Measurements from ENCODE around the gene PANK4.

PANK4 gene

DNA sequence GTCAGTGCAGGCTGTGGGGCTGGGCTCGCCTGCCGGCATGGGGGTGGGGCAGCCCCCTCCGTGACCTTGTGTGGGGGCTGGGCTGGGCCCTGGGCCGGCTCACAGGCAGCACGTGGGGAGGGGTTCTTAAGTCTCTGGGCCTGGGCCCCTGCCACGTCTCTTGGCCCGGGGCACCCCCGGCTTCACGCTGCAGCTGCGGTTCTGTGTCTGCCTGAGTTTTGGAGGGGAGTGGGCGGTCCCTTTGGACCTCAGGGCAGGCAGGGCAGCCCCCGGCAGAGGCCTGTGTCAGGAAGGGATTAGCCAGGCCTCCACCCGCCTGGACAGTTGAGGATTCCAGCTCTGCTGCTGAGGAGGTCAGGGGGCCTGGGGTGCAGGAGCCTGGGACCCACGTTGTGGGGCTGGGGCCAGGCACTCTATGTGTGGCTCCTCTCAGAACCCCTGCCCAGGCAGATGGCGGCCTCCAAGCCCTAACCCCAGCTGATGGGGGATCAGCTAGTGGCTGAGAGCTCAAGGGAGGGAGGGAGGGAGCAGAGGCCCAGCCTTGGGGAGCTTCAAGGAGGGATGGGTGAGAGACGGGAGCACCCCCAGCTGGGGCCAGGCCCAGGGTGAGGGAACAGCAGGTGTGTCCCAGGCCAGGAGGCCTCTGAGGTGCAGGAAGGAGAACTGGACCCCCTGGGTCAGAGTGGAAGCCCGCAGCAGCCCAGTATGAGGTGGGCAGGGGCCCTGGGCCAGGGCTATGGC lies 52.1 kb downstream of the PANK4 start:
- TF ChIP-seq ZFX (IDR thresholded peaks at IDR 0.05): no peak
- TF ChIP-seq, protein P1, sequence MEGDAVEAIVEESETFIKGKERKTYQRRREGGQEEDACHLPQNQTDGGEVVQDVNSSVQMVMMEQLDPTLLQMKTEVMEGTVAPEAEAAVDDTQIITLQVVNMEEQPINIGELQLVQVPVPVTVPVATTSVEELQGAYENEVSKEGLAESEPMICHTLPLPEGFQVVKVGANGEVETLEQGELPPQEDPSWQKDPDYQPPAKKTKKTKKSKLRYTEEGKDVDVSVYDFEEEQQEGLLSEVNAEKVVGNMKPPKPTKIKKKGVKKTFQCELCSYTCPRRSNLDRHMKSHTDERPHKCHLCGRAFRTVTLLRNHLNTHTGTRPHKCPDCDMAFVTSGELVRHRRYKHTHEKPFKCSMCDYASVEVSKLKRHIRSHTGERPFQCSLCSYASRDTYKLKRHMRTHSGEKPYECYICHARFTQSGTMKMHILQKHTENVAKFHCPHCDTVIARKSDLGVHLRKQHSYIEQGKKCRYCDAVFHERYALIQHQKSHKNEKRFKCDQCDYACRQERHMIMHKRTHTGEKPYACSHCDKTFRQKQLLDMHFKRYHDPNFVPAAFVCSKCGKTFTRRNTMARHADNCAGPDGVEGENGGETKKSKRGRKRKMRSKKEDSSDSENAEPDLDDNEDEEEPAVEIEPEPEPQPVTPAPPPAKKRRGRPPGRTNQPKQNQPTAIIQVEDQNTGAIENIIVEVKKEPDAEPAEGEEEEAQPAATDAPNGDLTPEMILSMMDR (conservative IDR thresholded peaks at IDR 0.05): no peak
- H3K27ac ChIP-seq: peak overlapping the region; percentile 35; the same call in 1 of the 2 replicates

DNA sequence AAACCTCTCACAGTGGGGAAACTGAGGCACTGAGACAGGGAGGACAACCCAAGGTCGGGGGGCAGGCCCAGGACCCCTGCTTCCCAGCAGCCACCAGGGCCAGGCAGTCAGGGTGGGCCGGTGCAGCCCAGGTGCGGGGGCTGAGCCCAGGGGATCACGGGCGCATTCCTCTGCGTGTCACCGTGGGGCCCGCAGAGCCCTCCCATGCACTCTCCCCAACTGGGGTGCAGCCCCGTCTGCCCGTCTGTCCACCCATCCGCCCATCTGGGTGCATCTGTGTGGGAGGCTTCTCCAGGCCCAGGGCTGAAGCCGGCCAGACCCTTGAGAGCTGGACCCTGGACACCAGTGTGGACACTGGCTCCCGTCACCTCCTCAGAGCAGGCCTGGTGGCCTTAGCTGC lies 53.2 kb downstream of the PANK4 start:
- no peak overlapping the region for H3K27ac ChIP-seq
- no peak for TF ChIP-seq ZFX (IDR thresholded peaks at IDR 0.05)
- TF ChIP-seq, protein P1 (conservative IDR thresholded peaks at IDR 0.05): no peak

DNA sequence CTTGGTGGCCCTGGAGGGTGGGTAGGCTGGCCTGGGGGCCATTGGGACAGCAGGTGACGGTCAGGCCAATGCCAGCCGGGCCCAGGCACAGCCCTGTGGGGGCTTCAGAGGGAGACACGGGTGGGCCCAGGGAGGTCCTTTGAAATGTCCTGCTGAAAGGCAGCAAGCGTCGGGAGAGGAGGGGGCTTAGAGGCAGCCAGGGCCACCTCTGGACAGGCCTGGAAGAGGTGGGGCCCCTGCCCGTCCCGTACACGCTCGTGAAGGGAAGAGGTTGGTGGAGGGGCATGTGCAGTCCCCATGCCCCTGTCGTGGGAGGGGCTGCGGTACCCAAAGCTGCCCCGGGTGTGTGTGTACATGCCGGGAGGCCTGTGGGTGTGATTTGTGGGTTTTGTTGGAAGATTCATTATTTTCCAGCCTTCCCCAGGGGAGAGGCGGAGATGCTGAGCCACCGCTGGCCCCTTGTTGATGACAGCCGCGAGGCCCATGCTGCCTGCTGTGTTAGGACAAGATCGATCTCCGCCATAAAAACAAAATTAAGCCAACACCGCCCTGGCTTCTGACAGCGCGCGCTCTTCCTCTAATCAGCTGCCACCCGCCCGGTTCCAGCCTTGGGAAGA lies 53.7 kb downstream of the PANK4 start:
- no peak overlapping the region for H3K27ac ChIP-seq

DNA sequence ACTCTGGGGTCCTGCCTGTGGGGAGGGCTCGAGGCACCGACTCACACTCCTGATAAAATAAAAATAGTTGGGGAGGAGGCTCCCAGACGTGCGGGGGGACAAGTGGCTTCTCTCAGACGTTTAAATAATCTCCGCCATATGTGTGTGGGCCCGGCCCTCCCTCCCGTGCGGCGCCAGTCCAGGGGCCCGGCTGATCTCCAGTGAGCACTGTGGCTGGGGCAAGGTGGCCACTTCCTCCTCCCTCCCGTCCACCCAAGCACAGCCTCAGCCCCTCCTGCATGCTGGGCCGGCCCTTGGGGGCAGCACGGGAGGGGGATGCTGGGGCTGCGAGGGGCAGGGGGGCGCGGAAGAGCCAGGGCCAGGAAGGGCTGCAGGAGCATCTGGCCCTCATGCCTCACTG lies 54.3 kb downstream of the PANK4 start:
- H3K27ac ChIP-seq: no peak overlapping the region
- TF ChIP-seq, protein P1 (conservative IDR thresholded peaks at IDR 0.05): no peak
- TF ChIP-seq ZFX (IDR thresholded peaks at IDR 0.05): no peak

More for the DNA sequence above, 53.7 kb downstream of the PANK4 start:
- TF ChIP-seq, protein P1 (conservative IDR thresholded peaks at IDR 0.05): no peak
- no peak for TF ChIP-seq ZFX (IDR thresholded peaks at IDR 0.05)

DNA sequence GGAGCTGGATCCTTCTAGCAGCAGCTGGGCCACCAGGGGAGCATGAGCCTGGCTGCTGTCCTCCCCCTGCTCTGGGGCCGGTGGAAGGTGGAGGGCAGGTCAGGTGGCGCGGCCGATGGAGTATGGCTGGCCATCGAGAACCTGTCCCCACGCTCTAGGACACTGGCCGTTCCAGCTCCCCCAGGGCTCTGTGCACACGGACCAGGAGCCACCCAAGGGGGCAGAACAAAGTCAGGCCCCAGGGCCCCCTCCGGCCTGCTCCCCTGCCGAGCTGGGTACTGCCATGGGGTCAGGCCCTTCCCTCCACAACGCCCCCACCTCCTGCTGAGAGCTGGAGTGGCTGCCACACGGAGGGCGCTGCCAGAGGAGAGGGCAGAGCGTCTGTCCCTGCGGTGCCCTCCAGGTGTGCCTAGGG lies 54.8 kb downstream of the PANK4 start:
- TF ChIP-seq, protein P1 (conservative IDR thresholded peaks at IDR 0.05): no peak
- no peak for TF ChIP-seq ZFX (IDR thresholded peaks at IDR 0.05)

DNA sequence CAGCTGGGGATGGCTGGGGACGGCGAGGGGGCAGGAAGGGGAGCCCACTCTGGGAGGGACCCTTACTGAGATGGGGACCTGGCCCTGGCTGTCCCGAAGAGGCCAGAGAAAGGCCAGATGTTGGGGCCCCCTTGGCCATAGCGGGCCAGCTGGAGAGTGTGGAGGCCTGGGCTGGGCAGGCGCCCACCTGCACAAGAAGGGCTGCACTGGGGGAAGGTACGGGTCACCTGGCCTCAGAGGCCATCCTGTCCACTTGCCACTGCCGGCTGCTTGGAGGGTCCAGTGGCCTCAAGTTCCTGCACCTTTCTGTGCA lies 55.3 kb downstream of the PANK4 start:
- TF ChIP-seq ZFX (IDR thresholded peaks at IDR 0.05): no peak
- TF ChIP-seq, protein P1 (conservative IDR thresholded peaks at IDR 0.05): no peak
- no peak overlapping the region for H3K27ac ChIP-seq

More for the DNA sequence above, 54.8 kb downstream of the PANK4 start:
- no peak overlapping the region for H3K27ac ChIP-seq

DNA sequence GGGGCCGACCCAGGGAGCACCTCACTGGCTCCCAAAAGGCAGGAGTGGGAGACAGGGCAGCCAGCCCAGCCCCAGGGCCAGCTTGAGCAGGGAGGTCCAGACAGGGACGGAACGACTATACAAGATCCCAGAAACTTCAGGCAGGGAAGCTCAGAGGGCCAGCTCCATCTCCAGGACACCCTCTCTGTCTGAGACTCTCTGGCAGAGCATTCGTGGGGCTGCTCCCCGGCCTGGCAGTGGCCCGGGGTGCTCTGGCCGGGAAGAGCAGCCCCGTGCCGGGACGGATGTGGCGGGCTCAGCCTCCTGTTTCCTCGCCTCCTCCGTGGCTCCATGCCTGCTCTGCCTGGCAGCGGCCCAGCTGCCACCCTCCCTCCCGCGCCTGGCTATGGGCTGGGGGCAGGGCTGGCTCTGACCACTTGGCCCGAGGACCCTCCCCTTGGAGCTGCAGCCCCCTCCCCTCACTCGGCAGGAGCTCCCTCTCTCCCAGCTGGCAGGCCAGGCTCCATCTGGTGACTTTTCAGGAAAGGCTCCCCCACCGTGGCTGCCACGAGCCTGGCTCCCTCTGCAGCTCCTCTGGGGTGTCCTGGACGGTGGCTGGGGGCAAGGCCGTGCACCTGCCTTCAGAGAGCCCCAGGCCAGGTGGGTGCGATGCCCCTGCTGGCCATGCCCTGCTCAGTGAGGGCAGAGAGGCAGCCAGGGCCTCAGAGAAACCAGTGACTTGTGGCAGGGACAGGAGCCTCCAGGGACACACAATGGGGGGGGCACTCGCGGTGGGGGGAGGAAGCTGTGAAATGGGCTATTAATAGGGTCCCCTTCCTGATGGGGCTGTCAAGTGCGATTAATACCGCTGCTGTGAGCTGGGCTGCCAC lies 55.9 kb downstream of the PANK4 start:
- no peak overlapping the region for H3K27ac ChIP-seq
- TF ChIP-seq, protein P1 (conservative IDR thresholded peaks at IDR 0.05): no peak
- TF ChIP-seq ZFX (IDR thresholded peaks at IDR 0.05): no peak

Measured in C4-2B (cell line).